OCI-M2 (cell line): ENCODE data around the gene STAT3.
"Not testable (repeated sequence)": the region's sequence is repeated elsewhere in the genome, so short reads cannot be mapped to it uniquely, and the experiment has no call there.

Experiments
- DNase-seq: peaks from one replicate; lab custom pipeline; 2025; ENCODE audit not compliant: unreplicated experiment; lab: John Stamatoyannopoulos, UW

Gene STAT3

DNA sequence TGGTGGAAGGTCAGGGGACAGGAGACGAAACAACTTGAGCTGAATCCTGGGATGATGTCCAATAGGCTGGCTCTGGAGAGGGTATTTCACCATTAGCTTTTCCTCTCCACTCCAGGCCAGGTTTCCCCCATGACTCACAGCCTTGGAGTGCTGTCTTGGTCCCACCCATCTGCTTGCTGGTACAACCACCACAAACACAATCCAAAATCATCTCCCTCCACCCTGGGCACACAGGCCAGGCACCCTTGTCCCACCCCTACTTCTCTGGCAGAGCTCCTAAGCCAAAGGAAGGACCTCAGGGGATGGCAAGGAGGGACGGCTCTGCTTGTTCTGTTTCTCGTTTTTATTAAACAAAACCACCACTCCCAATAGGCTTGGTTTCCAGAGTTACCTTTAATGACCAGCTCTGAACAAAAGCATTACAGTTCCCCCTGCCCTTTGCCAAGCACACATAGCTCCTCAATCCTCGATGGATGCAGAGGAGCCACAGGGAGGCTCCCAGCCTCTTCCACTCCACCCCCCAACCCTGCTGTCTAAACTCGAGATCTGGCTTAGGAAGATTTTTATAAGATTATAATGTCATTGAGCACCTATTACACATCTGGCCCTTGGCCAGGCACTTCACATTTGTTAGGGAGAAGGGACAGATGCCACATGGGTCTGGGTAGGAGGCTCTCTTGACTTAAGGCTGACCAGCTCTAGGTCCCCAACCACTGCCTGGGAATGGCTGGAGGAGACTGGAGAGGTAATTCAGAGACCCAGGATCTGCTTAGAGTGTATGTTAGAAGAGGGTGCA lies 21.5 kb upstream of the STAT3 start:
- no peak for DNase-seq

DNA sequence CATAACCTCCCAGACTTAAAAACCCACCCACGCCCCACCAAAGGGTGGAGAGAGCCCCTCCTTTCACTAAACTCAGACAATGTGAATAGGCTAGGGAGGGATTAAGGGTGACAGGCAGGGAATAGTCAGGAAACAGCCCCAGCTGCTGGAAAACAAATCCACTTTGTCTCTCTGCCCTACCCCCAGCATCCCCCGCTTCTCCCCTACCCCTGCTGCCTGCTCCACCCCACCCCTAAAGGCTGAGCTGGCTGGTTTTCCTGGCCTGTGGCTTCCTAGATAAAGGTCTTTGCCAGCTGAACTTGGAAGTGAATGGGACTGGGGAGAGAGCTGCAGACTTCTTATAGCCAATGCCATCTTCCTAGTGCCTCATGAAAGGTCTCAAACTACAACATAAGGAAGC lies 19.8 kb upstream of the STAT3 start:
- no peak for DNase-seq

DNA sequence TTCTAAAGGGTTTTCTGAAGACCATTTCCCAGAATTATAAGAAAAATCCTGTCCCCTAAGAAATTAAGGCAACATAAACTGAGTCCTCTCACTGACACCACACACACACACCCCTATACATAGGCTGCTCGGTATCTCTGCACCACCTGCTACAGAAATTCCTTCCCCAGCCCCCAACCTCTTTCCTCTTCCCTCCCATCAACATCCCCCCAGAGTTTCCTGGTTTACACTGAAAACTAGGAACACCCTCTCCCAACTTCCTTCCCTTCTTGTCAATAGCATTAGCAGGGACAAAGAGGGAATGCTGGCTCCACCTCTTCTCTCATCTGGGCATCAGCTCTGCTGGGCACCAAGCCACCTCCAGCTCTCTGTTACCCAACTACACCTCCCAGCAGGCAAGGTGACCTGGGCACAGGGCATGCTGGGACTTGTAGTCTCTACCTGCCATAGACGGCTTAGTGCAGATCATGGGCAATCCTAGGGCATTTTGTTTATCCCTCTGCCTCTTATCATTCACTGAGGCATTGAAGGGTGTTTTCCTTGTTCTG lies 19.1 kb upstream of the STAT3 start:
- DNase-seq: no peak

GRCh38 chr17:42406615-42407288 lies 18.5 kb upstream of the STAT3 start:
- peak; percentile 39 for DNase-seq

GRCh38 chr17:42405963-42406495 lies 17.8 kb upstream of the STAT3 start:
- no peak for DNase-seq

GRCh38 chr17:42405076-42405475 lies 16.8 kb upstream of the STAT3 start:
- DNase-seq: no peak

GRCh38 chr17:42404326-42405055 lies 16.2 kb upstream of the STAT3 start:
- DNase-seq: no peak

GRCh38 chr17:42403150-42403549 lies 14.9 kb upstream of the STAT3 start:
- DNase-seq: peak; percentile 10

DNA sequence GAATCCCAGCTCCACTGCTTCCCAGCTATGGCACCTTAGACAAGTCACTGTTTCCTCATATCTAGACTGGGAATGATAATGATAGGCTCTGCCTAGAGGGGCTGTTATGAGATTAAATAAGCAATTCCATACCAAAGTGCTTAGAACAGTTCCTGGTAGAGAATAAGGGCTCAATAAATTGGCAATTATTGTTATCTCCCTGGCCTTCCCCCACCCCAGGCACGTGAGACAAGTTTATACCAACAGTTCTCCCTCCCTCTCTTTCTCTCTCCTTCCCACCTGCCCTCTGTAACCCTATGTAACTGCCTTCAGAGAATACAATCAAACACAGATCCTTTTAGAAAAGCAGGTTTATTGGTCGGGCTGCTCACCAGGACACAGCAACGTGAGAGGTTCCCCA lies 13.9 kb upstream of the STAT3 start:
- DNase-seq: no peak

DNA sequence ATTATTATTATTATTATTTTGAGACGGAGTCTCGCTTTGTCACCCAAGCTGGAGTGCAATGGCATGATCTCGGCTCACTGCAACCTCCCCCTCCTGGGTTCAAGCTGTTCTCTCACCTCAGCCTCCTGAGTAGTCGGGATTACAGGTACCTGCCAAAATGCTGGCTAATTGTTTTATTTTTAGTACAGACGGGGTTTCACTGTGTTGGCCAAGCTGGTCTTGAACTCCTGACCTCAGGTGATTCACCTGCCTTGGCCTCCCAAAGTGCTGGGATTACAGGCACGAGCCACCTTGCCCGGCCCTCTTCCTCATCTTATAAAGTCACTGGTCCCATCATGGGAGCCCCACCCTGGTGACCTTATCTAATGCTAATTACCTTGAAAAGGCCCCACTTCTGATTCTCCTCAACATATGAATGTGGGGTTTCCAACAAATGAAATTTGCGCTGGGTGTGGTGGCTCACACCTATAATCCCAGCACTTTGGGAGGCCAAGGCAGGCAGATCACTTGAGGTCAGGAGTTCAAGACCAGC lies 12.7 kb upstream of the STAT3 start:
- DNase-seq: not testable (repeated sequence)

DNA sequence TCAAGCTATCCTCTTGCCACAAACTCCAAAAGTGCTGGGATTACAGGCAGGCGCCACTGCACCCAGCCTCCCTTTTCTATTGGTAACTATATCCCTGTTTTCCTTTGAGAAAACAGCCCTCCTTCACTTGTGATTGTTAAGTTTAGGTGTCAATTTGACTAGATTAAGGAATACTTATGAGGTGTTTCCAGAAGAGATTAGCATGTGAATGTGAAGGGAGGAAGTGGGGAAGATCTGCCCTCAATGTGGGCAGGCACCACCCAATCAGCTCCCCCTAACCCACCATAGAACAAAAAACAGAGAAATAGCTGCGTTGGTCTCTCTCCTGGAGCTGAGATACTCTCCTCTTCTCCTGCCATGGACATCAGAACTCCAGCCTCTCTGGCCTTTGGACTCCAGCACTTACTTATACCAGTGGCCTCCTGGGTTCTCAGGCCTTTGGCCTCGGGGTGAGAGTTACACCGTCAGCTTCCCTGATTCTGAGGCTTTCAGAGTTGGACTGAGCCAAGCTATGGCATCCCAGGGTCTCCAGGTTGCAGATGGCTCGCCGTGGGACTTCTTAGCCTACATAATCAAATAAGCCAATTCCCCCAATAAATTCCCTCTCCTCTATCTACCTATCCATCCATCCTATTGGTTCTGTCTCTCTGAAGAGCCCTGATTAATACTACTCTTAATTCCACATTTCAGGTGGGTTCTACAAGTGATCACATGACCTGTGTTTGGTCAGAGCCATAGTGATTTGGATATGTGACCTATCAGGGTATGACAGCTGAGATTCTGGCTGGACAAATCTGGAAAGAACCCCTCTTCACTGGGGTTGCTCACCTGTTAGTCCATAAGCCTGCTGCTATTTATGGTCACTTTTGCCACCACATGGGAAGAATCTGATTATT lies 12.0 kb upstream of the STAT3 start:
- no peak for DNase-seq

- DNase-seq: no peak
These were observed 10.9 kb upstream of the STAT3 start for GRCh38 chr17:42399121-42399520.

DNA sequence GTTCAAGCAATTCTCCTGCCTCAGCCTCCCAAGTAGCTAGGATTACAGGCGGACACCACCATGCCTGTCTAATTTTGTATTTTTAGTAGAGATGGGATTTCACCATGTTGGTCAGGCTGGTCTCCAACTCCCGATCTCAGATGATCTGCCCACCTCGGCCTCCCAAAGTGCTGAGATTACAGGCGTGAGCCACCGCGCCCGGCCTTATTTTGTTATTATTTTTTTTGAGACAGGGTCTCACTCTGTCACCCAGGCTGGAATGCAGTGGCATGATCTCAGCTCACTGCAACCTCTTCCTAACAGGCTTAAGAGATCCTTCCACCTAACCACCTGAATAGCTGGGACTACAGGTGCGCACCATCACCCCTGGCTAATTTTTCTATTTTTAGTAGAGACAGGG lies 7.4 kb upstream of the STAT3 start:
- not testable (repeated sequence) for DNase-seq

DNA sequence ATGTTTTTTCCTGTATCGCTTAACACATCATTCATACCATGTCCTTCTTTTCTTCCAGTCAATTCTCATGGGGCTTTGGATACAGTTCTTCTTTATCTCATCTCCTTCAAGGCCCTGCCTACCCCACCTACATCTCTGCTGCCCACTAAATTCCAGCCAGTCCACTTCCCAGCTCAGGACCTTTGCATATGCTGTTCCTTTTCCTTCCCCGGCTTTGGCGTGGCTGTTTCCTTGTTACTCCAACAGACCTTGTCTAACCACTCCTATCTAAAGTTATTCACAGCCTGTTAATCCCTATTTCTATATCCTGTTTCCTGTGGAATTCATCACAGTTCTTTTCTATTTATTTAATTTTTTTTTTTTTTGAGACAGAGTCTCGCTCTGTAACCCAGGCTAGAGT lies 6.6 kb upstream of the STAT3 start:
- no peak for DNase-seq

DNA sequence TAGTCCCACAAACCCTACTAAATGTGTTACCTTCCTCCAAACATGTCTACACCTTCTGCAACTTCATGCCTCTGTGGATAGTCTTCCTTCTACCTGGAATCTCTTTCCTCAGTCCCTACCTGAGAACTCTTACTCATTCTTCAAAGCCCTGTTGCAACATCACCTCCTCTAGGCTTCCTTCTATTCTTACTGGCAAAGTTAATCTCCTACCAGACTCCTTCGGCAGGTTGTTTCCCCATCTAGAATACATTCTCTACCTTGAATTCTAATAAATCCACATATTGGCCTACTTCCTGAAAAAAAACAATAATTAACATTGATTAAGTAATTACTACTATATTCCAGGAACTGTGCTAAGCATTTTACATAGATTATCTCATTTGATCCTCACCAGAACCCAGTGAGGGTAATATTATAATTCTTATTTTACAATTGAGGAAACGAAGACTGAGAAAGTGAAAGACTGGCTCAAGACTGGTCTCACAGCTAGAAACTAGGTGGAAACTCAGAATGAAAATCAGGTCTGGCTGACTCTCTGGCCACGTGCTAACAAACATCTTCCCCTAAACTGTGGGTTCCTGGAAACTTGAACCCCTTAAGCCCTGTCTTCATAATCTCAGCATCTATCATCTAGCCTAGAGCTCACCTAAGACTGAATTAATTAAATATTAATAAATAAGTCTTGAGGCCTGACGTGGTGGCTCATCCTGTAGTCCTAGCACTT lies 4.6 kb upstream of the STAT3 start:
- no peak for DNase-seq

GRCh38 chr17:42391439-42391838 lies 3.2 kb upstream of the STAT3 start:
- DNase-seq: not testable (repeated sequence)

DNA sequence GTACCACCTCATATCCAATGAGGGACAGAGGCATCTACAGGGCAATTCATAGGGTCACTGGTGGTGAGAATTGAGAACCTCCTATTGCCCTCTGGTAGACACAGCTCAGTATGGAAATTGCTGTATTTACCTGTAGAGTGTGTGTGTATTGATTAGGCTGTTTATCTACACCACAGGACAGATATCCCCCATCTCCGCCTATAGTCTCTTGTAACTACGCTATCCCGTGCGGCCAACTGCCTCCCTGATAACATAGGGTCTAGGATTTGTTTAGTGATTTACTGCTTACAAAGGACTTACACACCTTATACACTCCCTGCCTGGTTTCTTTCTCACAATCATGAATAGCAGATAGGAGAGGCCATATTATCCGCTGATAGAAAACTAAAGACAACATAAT lies 1.7 kb upstream of the STAT3 start:
- DNase-seq: no peak

GRCh38 chr17:42389135-42389417 lies 834 bp upstream of the STAT3 start:
- no peak for DNase-seq

DNA sequence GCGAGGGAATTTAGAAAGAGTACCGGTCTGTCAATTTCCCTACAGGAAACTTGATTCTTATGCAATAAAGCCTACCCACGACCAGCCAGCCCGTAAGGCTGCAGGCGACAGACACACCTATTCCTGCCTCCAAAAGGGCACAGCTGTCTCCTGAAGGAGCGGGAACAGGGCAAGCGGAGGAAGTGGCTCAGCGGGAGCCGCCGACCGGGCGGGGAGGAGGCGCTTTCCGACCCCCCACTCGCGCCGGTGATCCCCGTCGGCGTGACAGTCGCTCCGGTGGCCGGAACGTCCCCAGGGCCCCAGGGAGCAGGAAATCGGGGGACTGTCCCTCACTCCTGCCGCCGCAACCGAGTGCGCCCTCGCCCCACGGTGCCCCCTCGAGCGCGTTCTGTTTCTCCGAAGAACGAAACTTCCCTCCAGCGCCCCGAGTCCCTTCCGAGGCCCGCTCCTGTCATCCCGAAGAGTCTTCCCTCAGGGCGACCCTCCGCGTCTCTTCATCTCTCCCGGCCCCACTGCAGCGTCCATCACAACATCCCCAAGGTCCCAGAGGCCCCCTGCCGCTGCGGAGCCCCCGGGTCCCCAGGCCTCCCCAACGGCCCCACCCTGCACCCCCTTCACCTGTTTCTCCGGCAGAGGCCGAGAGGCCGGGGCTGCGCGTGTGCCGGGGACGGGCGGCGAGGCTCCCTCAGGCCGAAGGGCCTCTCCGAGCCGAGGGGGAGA lies 421 bp downstream of the STAT3 start:
- no peak for DNase-seq
